HUES6 (cell line): Measurements from ENCODE around the gene ZNF319.

Experiments used
- H3K27ac ChIP-seq: 2 replicates; pipeline ENCODE4 v1.7.0; 2013; ENCODE audit warnings: low read depth, mild to moderate bottlenecking, low read length, inconsistent platforms
- H3K27me3 ChIP-seq: 2 replicates; pipeline ENCODE4 v1.6.1; 2013; ENCODE audit warnings: low read length; ENCODE audit not compliant: control insufficient read depth, insufficient read depth
- H3K36me3 ChIP-seq: 2 replicates; pipeline ENCODE4 v1.6.1; 2013; ENCODE audit warnings: low read length; ENCODE audit not compliant: control insufficient read depth, insufficient read depth
- H3K4me1 ChIP-seq: 2 replicates; pipeline ENCODE4 v1.6.1; 2013; ENCODE audit warnings: low read length; ENCODE audit not compliant: control insufficient read depth, insufficient read depth
- H3K4me3 ChIP-seq: 2 replicates; pipeline ENCODE4 v1.5.1; 2013; ENCODE audit warnings: low read depth, low read length
- H3K9ac ChIP-seq: one replicate; pipeline ENCODE4 v1.6.1; 2013; ENCODE audit warnings: mild to moderate bottlenecking, low read length
- H3K9me3 ChIP-seq: 2 replicates; pipeline ENCODE4 v1.6.1; 2013; ENCODE audit warnings: low read depth, low read length; ENCODE audit not compliant: control insufficient read depth, insufficient read depth

Gene ZNF319

DNA sequence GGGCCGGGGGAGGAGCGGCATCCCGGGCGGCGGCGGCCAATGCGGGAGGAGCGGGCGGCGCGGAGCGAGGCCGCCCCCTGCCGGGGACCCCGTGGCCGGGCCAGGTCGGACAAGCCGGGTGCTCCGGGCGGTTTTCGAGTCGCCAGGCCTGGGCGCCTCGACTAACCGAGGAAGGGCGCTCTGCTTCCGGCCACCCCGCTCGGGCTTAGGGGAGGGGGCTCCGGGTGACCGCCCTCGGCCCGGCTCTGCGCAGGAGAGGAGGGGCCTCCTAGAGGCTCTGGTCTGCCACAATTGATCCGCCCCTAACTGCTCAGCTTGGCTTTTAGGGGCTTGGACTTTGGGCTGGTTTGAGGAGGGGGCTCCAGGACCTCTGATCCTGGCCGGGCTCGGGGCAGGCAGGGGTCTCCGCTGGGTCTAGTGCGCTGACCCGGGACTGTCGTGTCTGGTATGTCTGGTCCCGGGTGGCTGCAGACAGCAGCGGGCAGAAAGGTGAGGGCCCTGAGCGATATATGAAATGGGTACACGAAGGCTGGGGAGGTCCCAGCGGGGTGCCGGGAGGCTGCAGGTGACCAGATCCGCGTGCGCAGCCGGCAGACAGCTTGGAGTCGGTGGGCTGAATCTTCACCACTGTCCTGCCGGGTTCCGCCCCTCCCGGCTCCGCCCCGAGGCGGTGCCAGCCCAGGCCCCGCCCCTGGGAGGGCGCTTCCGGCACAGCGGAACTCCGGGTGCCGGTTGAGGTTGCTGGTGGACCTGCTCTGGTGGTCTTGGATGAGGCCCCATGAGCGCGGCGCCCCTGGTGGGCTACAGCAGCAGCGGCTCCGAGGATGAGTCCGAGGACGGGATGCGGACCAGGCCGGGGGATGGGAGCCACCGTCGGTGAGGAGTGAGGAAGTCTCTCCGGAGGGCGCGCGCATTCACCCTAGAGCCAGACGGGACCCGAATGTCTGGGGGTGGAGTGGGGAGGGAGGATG is 519 bp upstream of the ZNF319 start, which contains the start of gene USB1:
Gene USB1, plus strand, starts transcription at position 702 of the 971 bp plus-strand sequence. Its CDS starts 77 bp downstream, at position 779.
- peaks cover 41% of the 10 kb centered on the region for H3K36me3 ChIP-seq
- H3K9ac ChIP-seq, result peak within 1 kb of the TSS; percentile 72
- H3K27ac ChIP-seq, result peak within 1 kb of the TSS; percentile 37; the same call in 1 of the 2 replicates
- H3K27me3 ChIP-seq, result no peaks in the 10 kb centered on the region
- no peaks in the 10 kb centered on the region for H3K9me3 ChIP-seq
- H3K4me3 ChIP-seq, result peak within 1 kb of the TSS; percentile 79
- H3K4me1 ChIP-seq, result peaks cover 24% of the 10 kb centered on the region

DNA sequence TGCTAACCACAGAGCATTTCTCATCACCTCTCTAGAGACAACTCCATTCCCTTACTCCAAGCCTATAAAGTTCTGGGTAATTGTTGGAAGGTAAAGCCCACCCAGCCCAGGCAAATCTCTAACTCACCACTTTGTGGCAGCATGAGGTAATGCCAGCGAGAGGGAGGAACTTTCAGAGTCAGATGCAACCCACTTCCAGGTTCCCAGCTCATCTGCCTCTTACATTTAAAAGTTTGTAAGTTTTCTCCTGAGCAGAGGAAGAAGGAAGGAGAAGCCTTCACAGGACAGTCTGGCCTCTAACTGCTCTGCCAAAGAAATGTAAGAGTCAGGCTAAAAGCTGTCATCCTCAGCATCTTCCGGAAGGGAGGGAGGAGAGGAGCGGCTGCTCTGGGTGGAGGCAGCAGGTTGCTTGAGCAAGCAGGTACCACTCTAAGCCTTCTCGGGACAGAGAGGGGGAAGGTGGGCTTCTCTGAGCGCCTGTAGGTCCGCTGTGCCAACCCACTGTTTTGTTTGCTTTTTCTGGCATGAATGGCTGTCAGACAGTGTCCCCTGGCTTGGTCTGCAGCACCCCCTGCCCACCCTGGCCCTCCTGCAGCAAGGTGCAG is 1.0 kb downstream of the ZNF319 start:
- H3K27ac ChIP-seq, result no peak overlapping the region
- H3K9ac ChIP-seq, result peak overlapping the region; percentile 48

DNA sequence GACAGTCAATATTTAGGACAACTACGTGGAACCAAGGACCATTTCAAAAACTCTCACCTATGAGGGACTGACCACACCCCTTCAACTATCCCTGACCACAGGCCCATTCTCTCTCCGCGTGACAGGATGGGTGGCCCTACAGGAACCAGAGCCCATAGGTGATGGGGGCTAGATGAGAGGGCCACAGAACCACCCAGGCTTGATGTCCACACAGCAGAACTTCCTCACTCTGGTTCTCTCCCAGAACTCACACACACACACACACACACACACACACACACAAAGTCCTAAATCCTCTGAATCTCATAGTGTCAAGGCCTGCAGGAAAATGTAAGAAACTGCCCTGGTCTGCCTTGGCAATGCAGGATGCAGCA is 1.5 kb downstream of the ZNF319 start:
- H3K27ac ChIP-seq, result no peak overlapping the region
- no peak overlapping the region for H3K9ac ChIP-seq
- H3K4me3 ChIP-seq, result peak overlapping the region; percentile 79; the same call in 1 of the 2 replicates
- H3K4me1 ChIP-seq, result peaks cover 24% of the 10 kb centered on the region
- H3K9me3 ChIP-seq, result no peaks in the 10 kb centered on the region
- H3K36me3 ChIP-seq, result peaks cover 33% of the 10 kb centered on the region
- H3K27me3 ChIP-seq, result no peaks in the 10 kb centered on the region

More for the DNA sequence above, 1.0 kb downstream of the ZNF319 start:
- Histone ChIP-seq H3K4me1 (peaks cover 24% of the 10 kb centered on the region), H3K9me3 (no peaks in the 10 kb centered on the region), H3K36me3 (peaks cover 34% of the 10 kb centered on the region), H3K27me3 (no peaks in the 10 kb centered on the region), H3K4me3 (peak overlapping the region; percentile 79)

DNA sequence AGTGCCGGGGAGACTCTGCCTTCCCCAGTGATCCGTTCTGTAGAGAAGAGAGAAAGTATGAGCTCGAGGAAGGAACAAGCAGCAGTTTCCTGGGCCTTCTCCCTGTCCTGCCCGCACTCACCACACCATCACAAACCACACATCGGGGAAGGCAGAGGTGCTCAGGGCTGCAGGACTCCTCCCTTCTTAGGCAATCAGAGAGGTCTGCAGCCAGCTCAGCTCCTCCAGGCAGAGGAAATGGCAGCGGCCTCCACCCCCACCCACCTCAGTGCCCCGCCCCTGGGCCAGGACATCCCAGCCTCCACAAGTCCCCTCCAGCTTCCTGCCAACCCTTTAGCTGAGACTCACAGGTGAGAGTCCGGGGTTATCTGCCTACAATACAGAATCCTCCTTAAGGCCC is 2.0 kb downstream of the ZNF319 start:
- no peak overlapping the region; the same call in 1 of the 2 replicates for H3K4me3 ChIP-seq

DNA sequence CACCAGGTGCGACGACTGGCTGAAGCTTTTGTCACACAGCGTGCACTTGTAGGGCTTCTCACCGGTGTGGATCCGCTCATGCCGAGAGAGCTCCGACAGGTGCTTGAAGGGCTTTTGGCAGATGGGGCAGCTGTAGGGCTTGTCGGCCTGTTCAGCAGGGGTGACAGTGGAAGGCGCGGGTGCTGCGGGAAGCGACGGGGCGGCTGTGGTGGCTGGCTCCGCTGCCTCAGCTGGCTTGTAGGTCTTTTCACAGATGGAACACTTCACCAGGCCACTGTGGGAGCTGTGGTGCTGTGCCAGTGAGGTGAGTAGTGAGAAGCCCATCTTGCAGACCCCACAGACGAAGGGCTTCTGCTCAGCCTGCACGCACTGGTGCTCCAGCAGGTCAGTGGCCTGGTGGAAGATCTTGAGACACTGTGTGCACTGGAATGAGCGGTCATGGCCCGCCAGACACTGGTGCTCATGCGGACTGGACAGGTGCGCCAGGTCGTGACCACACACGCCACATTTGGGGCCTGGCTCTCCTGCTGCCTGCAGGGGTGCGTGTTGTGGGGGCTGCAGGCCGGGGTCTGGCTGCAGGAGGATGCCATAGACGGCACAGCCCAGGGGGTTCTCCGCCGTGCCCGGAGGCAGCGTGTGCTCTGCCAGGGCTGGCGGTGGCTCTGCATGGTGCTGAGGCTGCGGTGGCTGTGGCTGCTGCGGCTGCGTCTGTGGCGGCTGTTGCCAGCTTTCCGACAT is 2.8 kb downstream of the ZNF319 start:
- H3K36me3 ChIP-seq, result peaks cover 25% of the 10 kb centered on the region
- H3K9ac ChIP-seq, result no peak overlapping the region
- no peaks in the 10 kb centered on the region for H3K9me3 ChIP-seq
- no peak overlapping the region for H3K4me3 ChIP-seq
- H3K4me1 ChIP-seq, result peaks cover 24% of the 10 kb centered on the region
- no peak overlapping the region for H3K27ac ChIP-seq
- no peaks in the 10 kb centered on the region for H3K27me3 ChIP-seq

More for the DNA sequence above, 2.0 kb downstream of the ZNF319 start:
- H3K27ac ChIP-seq, result no peak overlapping the region
- H3K36me3 ChIP-seq, result peaks cover 33% of the 10 kb centered on the region
- H3K4me1 ChIP-seq, result peaks cover 24% of the 10 kb centered on the region
- no peaks in the 10 kb centered on the region for H3K9me3 ChIP-seq
- H3K9ac ChIP-seq, result no peak overlapping the region
- no peaks in the 10 kb centered on the region for H3K27me3 ChIP-seq

DNA sequence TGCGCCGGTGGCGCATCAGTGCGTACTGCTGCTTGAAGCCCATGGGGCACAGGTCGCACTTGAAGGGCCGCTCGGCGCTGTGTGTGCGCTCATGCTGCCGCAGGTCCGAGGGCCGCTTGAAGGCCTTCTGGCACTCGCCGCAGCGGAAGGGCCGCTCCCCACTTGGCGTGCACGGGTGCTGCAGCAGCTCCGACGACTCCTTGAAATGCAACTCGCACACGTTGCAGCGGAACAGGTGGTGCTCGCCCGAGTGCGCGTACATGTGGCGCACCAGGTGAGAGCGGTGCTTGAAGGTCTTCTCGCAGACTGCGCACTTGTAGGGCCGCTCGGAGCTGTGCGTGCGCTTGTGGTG is 3.3 kb downstream of the ZNF319 start:
- H3K4me3 ChIP-seq, result no peak overlapping the region
- peaks cover 24% of the 10 kb centered on the region for H3K4me1 ChIP-seq
- H3K9me3 ChIP-seq, result no peaks in the 10 kb centered on the region
- no peak overlapping the region for H3K27ac ChIP-seq
- peaks cover 22% of the 10 kb centered on the region for H3K36me3 ChIP-seq
- H3K27me3 ChIP-seq, result no peaks in the 10 kb centered on the region
- H3K9ac ChIP-seq, result no peak overlapping the region

DNA sequence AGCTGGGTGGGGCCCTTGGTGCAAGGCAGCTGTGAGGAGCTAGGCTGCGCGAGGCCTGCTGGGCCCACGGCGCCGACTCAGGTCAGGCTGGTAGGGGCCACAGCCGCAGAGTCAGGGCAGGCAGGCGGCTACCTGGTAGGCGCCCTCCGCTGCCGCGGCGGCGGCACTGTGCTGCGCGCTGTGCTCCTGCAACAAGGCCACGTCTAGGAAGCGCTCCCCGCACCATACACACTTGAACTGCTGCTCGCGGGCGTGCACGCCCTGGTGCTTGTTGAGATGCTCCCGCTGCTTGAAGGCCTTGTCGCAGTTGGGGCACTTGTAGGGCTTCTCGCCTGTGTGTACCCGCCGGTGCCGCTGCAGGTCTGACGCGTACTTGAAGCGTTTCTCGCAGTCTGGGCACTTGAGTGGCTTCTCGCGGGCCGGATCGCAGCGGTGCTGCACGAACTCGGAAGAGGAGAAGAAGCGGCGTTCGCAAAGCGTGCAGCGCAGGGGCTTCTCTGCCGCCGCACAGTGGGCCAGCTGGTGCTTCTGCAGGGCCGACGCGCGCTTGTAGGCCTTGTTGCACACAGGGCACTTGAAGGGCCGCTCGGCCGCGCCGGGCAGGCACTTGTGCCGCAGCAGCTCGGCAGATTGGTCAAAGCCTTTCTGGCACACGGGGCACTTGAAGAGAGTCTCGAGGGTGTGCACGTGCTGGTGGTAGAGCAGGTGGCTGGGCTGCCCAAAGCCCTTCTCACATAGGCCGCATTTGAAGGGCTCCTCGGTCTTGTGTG is 3.9 kb downstream of the ZNF319 start:
- H3K9ac ChIP-seq, result no peak overlapping the region

DNA sequence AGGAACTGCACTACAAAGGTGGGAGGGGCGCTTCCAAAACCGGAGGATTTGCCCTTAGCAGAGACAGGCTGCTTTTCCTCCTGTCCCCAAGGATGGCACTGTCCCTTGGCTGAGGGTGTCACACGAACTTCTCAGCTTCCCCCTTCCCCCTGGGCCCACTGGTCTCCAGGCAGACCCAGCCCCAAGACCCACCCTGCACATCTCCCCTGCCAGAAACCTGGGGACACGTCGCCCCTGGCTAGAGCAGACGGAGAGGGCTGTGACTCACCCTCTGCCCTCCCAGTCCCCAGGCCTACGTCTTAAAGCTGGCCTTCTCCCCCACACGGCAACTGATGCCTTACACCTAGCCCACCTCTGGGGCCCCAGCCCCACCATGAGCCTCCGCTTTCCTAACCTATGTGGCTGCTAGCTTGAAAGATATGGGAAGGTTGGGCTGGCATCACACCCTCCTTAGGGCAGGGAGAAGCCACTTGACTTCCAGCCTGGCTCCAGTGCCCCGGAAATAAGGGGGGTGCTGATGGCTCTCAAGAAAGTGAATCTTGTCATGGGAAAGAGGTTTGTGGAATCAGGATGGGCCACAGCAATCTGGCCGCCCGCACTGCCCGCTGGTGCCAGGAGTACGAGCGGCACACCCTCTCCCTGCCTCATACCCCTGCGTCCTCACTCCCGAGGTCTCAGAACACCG is 4.6 kb downstream of the ZNF319 start:
- Histone ChIP-seq H3K9me3 (no peaks in the 10 kb centered on the region), H3K27me3 (no peaks in the 10 kb centered on the region), H3K36me3 (peaks cover 22% of the 10 kb centered on the region), H3K9ac (no peak overlapping the region), H3K27ac (no peak overlapping the region), H3K4me1 (peaks cover 19% of the 10 kb centered on the region), H3K4me3 (no peak overlapping the region)

More for the DNA sequence above, 3.9 kb downstream of the ZNF319 start:
- peaks cover 19% of the 10 kb centered on the region for H3K4me1 ChIP-seq
- H3K27ac ChIP-seq, result no peak overlapping the region
- H3K4me3 ChIP-seq, result no peak overlapping the region
- no peaks in the 10 kb centered on the region for H3K27me3 ChIP-seq
- peaks cover 22% of the 10 kb centered on the region for H3K36me3 ChIP-seq
- no peaks in the 10 kb centered on the region for H3K9me3 ChIP-seq

DNA sequence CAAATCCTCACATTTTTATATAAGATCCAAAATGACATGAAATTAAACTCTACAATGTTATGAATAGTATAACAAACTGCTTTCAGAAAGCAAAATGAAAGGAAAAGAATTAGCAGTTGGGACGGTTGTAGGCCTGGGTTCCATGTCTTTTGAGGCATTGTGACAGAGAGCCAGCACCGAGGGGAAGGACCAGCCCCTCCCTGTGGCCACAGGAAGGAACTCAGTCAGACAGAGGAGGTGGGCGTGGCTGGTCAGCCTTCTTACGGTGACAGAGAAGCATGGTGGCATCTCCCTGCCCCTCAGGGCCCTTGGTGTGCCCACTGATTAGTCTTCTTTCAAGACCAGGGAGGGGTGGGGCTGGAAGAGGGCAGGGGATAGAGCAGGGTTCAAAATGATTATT is 5.7 kb downstream of the ZNF319 start:
- no peak overlapping the region for H3K27ac ChIP-seq
- no peaks in the 10 kb centered on the region for H3K27me3 ChIP-seq
- H3K9ac ChIP-seq, result no peak overlapping the region
- no peaks in the 10 kb centered on the region for H3K9me3 ChIP-seq
- peaks cover 18% of the 10 kb centered on the region for H3K4me1 ChIP-seq
- H3K4me3 ChIP-seq, result no peak overlapping the region
- H3K36me3 ChIP-seq, result peaks cover 22% of the 10 kb centered on the region

DNA sequence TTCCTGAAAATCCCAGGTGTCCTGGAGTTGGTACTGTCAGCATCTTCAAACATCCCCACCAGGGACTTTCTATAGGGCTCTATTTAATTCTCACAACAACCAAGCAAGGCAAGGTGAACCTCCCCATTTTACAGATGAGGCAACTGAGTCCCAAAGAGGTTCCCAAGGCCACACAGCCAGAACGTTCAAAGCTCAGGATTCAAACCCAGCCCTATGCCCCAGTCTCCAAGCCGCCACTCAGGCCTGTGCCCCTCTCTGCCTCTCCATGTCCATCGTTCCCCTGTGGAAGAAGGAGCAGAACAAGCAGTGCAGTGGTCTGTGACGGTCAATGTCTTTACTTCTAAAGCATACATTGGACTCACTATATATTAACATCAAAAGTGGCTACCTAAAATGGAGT is 6.1 kb downstream of the ZNF319 start:
- no peaks in the 10 kb centered on the region for H3K9me3 ChIP-seq
- no peaks in the 10 kb centered on the region for H3K27me3 ChIP-seq
- H3K9ac ChIP-seq, result no peak overlapping the region
- H3K36me3 ChIP-seq, result peaks cover 22% of the 10 kb centered on the region
- H3K4me1 ChIP-seq, result peaks cover 14% of the 10 kb centered on the region; the same call in 1 of the 2 replicates
- no peak overlapping the region for H3K4me3 ChIP-seq
- H3K27ac ChIP-seq, result no peak overlapping the region
